ENCODE measurements around the gene RPH3AL. TPM values are rescaled to one million over a fixed set of nuclear protein-coding genes. Genes with fewer than 3 reads are reported as not detected.

Gene RPH3AL
- total and polyA plus RNA-seq, 10 of the 15 experiments (the other 5 are each of a cell fraction or from before 2014, with no cell fraction given), result 0.04 to 1.2 (median 0.47) TPM; not detected in 2

DNA sequence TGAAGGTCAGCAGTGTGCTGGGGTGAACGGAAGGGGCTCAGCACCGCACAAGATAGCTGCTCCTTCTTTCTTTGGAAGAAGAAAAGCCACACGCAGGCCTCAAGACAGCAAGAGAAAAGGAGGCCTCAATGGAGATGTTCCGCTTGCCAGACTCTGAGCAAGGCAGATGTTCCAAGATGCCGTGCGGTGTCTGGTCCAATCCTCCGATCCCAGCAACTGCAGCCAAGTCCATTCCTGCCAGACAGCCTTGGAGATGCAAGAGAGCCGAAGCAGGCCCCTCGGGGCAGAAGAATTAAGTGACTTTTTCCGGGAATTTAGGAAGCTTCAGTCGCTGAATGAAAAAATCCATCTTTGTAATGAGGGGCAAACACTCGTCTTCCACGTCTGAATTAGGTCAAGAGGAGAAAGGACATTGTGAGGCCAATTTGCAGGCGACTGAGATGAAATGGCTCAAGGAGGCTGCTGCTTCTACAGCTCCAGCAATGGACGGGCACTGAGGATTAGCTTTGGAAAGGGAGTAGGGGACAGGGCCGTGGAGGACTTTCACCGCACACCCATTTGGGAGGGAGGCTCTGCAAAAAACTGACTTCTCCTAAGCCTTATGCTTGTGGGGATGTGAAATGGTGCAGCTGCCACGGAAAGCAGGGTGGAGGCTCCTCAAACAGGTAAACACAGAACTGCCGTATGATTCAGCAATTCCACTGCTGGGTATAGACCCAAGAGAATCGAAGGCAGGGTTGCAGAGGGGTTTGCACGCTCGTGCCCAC is 44.7 kb downstream of the RPH3AL start:
- no peak overlapping the region for H2AFZ ChIP-seq (ENCODE audit: control insufficient read depth, low read depth, low read length)
- SMC1A ChIA-PET (ENCODE audit: uncharacterized antibody, unreplicated experiment), result no interaction called here
- BruUV-seq (replicated peaks), result no TSS peak
- ATAC-seq, result no peak
- POLR2A ChIA-PET, result no interaction called here
- intact Hi-C loops (cut with micrococcal nuclease; ENCODE audit: unreplicated experiment) (loop anchor here (5.0 kb wide), 1 partner anchor 166 kb away; a partner anchor contains a TSS), in situ Hi-C loops (cut with MboI) (no loop called here)
- no peak overlapping the region for H3K4me3 ChIP-seq
- no peaks in the 10 kb centered on the region for H3K36me3 ChIP-seq (ENCODE audit: control insufficient read depth in 2 of 2, insufficient read depth in 2 of 2, low read length in 1 of 2)
- H3K79me2 ChIP-seq (ENCODE audit: control insufficient read depth, insufficient read depth, low read length), result no peaks in the 10 kb centered on the region
- no peak for DNase-seq (ENCODE audit: low read depth, low spot score)
- no peaks in the 10 kb centered on the region for H4K20me1 ChIP-seq (ENCODE audit: control insufficient read depth, insufficient read depth)
- 26% methylated on average over 22 of the region's 22 CpGs for WGBS (ENCODE audit: insufficient coverage, insufficient replicate concordance, low lambda C conversion rate, missing lambda C conversion rate)
- H3K4me1 ChIP-seq (ENCODE audit: control insufficient read depth, insufficient read depth, low read length), result no peaks in the 10 kb centered on the region
- H3K27ac ChIP-seq (ENCODE audit: control insufficient read depth, insufficient read depth), result no peak overlapping the region
- CTCF ChIA-PET, result interaction anchor here (0.9 to 2.6 kb wide), 6 partner anchors 43 to 163 kb away, joined by 3 to 9 read pairs (median 3); no protein-coding TSS in a partner anchor
- H3K9me3 ChIP-seq (replicated peaks; ENCODE audit: control insufficient read depth, insufficient read depth, low read length), result no peaks in the 10 kb centered on the region
- no peak overlapping the region for H3K4me2 ChIP-seq (ENCODE audit: control insufficient read depth, insufficient read depth)
- TF ChIP-seq USF1 (IDR thresholded peaks at IDR 0.05; ENCODE audit: borderline replicate concordance, extremely low read length, insufficient read depth, low read depth, low read length), result no peak
- H3K9ac ChIP-seq (ENCODE audit: control insufficient read depth, insufficient read depth, low read length), result no peak overlapping the region
- RAD21 ChIA-PET (ENCODE audit: unreplicated experiment), result interaction anchor here (0.8 kb wide), 1 partner anchor 76 kb away, joined by 3 read pairs; no protein-coding TSS in a partner anchor
- FAIRE-seq, result no peak
- H3K27me3 ChIP-seq (replicated peaks in 1 of 2; ENCODE audit: control insufficient read depth in 2 of 2, insufficient read depth in 2 of 2, low read length in 1 of 2), result no peaks in the 10 kb centered on the region

DNA sequence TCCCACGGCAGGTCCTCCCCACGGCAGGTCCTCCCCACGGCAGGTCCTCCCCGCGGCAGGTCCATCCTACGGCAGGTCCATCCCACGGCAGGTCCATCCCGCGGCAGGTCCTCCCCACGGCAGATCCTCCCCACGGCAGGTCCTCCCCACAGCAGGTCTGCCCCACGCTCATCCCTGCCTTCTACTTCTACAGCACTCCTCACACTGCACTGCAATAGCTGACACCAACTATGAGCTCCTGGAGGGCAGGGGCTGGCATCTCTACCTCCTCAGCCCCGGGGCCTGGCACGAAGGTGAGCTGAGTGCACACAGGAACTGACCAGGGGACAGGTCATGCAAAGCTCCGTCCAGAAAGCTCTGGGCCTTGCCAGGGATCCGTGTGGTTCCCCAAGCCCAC is 45.3 kb downstream of the RPH3AL start:
- Histone ChIP-seq H3K4me1 (ENCODE audit: control insufficient read depth, insufficient read depth, low read length) (no peaks in the 10 kb centered on the region), H3K79me2 (ENCODE audit: control insufficient read depth, insufficient read depth, low read length) (no peaks in the 10 kb centered on the region), H4K20me1 (ENCODE audit: control insufficient read depth, insufficient read depth) (no peaks in the 10 kb centered on the region), H3K36me3 (ENCODE audit: control insufficient read depth in 2 of 2, insufficient read depth in 2 of 2, low read length in 1 of 2) (no peaks in the 10 kb centered on the region), H3K9me3 (replicated peaks; ENCODE audit: control insufficient read depth, insufficient read depth, low read length) (no peaks in the 10 kb centered on the region), H3K27me3 (replicated peaks in 1 of 2; ENCODE audit: control insufficient read depth in 2 of 2, insufficient read depth in 2 of 2, low read length in 1 of 2) (no peaks in the 10 kb centered on the region), H3K27ac (ENCODE audit: control insufficient read depth, insufficient read depth) (no peak overlapping the region), H3K9ac (ENCODE audit: control insufficient read depth, insufficient read depth, low read length) (no peak overlapping the region), H3K4me2 (ENCODE audit: control insufficient read depth, insufficient read depth) (no peak overlapping the region), H2AFZ (ENCODE audit: control insufficient read depth, low read depth, low read length) (no peak overlapping the region), H3K4me3 (no peak overlapping the region)
- TF ChIP-seq YY1 (IDR thresholded peaks at IDR 0.05; ENCODE audit: low read depth, low read length) (no peak), USF1 (IDR thresholded peaks at IDR 0.05; ENCODE audit: borderline replicate concordance, extremely low read length, insufficient read depth, low read depth, low read length) (no peak), PAX5 (IDR thresholded peaks at IDR 0.05; ENCODE audit: borderline replicate concordance, low read depth, low read length) (no peak), ATF3 (IDR thresholded peaks at IDR 0.05; ENCODE audit: borderline replicate concordance, extremely low read depth, low read depth, low read length) (no peak), RB1 (IDR thresholded peaks at IDR 0.05; ENCODE audit: borderline replicate concordance) (no peak), ZNF217 (IDR thresholded peaks at IDR 0.05) (no peak), NR2F1 (conservative IDR thresholded peaks at IDR 0.05) (no peak), ZNF24 (IDR thresholded peaks at IDR 0.05) (no peak), BHLHE40 (IDR thresholded peaks at IDR 0.05; ENCODE audit: borderline replicate concordance in 1 of 2, low read depth in 2 of 2, low read length in 1 of 2) (no peak), ZBED1 (IDR thresholded peaks at IDR 0.05; ENCODE audit: borderline replicate concordance) (no peak), GABPA (IDR thresholded peaks at IDR 0.05; ENCODE audit: low read depth) (no peak)
- TF ChIP-seq, protein P1, sequence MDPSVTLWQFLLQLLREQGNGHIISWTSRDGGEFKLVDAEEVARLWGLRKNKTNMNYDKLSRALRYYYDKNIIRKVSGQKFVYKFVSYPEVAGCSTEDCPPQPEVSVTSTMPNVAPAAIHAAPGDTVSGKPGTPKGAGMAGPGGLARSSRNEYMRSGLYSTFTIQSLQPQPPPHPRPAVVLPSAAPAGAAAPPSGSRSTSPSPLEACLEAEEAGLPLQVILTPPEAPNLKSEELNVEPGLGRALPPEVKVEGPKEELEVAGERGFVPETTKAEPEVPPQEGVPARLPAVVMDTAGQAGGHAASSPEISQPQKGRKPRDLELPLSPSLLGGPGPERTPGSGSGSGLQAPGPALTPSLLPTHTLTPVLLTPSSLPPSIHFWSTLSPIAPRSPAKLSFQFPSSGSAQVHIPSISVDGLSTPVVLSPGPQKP (IDR thresholded peaks at IDR 0.05; ENCODE audit: low read depth, low read length), result no peak
- ChIA-PET POLR2A (no interaction called here), SMC1A (ENCODE audit: uncharacterized antibody, unreplicated experiment) (no interaction called here), CTCF (interaction anchor here (1.3 kb wide), 1 partner anchor 163 kb away, joined by 3 read pairs; no protein-coding TSS in a partner anchor), RAD21 (ENCODE audit: unreplicated experiment) (interaction anchor here (0.8 kb wide), 1 partner anchor 77 kb away, joined by 3 read pairs; no protein-coding TSS in a partner anchor)
- WGBS (ENCODE audit: insufficient coverage, insufficient replicate concordance, low lambda C conversion rate, missing lambda C conversion rate), result 67% methylated on average over 14 of the region's 16 CpGs
- no peak for FAIRE-seq
- DNase-seq (ENCODE audit: low read depth, low spot score), result no peak
- in situ Hi-C loops (cut with MboI) (no loop called here), intact Hi-C loops (cut with micrococcal nuclease; ENCODE audit: unreplicated experiment) (loop anchor here (5.0 kb wide), 1 partner anchor 165 kb away; a partner anchor contains a TSS)
- no peak for ATAC-seq
- BruUV-seq (replicated peaks), result no TSS peak
